Measurements from ENCODE around the gene CLCN6. TPM values are rescaled to one million over a fixed set of nuclear protein-coding genes. Genes with fewer than 3 reads are reported as not detected.
A peak's percentile ranks its signal among the peaks of the same experiment; 100 is the strongest.

The CLCN6 gene
- polyA plus RNA-seq, 3 donors = 3.8 to 37.1 (median 4.2) TPM

GRCh38 chr1:11838349-11839272 lies 32.6 kb downstream of the CLCN6 start:
- Mint-ChIP-seq H3K9me3 (no peaks in the 10 kb centered on the region), H3K27me3 (ENCODE audit: low read depth in 3 of 3) (no peaks in the 10 kb centered on the region), H3K27ac (peak overlapping the region in 4 of 7 donors; percentile 4 to 66 (median 43)), H3K4me3 (no peak overlapping the region), H3K4me1 (peaks cover 31% of the 10 kb centered on the region), H3K36me3 (peaks cover 83 to 91% of the 10 kb centered on the region in 2 donors)
- Histone ChIP-seq H3K27ac (ENCODE audit: low read depth in 1 of 2, low read length in 2 of 2) (no peak overlapping the region), H3K4me1 (ENCODE audit: control insufficient read depth in 1 of 2, insufficient read depth in 2 of 2, low read length in 2 of 2) (peaks cover 27 to 29% of the 10 kb centered on the region in 2 donors), H3K9me3 (replicated peaks in 1 of 2; ENCODE audit: control insufficient read depth in 1 of 2, insufficient read depth in 1 of 2, low read length in 2 of 2) (no peaks in the 10 kb centered on the region), H3K79me2 (ENCODE audit: insufficient read depth, low read length) (no peaks in the 10 kb centered on the region), H3K4me3 (replicated peaks in 1 of 3; ENCODE audit: low read depth in 2 of 3, low read length in 3 of 3) (no peak overlapping the region), H3K36me3 (replicated peaks in 1 of 2; ENCODE audit: control insufficient read depth in 1 of 2, insufficient read depth in 2 of 2, low read length in 2 of 2) (peaks cover 81 to 82% of the 10 kb centered on the region in 2 donors), H3K27me3 (ENCODE audit: control insufficient read depth in 2 of 2, insufficient read depth in 2 of 2, low read length in 2 of 2) (no peaks in the 10 kb centered on the region), H4K20me1 (ENCODE audit: insufficient read depth, low read length) (peaks cover 20% of the 10 kb centered on the region), H2AFZ (ENCODE audit: insufficient read depth, low read depth, low read length, poor library complexity, severe bottlenecking) (no peak overlapping the region), H3K9ac (ENCODE audit: insufficient read depth, low read length, poor library complexity, severe bottlenecking) (no peak overlapping the region), H3K4me2 (replicated peaks; ENCODE audit: extremely low read depth, low read length, poor library complexity, severe bottlenecking) (no peak overlapping the region)
- intact Hi-C loops (cut with micrococcal nuclease) = loop anchor here (1.0 to 2.0 kb wide), 3 partner anchors 54 to 69 kb away; no protein-coding TSS in a partner anchor
- WGBS (ENCODE audit: insufficient coverage) = 67% methylated on average over 34 of the region's 40 CpGs
- TF ChIP-seq, protein P1, sequence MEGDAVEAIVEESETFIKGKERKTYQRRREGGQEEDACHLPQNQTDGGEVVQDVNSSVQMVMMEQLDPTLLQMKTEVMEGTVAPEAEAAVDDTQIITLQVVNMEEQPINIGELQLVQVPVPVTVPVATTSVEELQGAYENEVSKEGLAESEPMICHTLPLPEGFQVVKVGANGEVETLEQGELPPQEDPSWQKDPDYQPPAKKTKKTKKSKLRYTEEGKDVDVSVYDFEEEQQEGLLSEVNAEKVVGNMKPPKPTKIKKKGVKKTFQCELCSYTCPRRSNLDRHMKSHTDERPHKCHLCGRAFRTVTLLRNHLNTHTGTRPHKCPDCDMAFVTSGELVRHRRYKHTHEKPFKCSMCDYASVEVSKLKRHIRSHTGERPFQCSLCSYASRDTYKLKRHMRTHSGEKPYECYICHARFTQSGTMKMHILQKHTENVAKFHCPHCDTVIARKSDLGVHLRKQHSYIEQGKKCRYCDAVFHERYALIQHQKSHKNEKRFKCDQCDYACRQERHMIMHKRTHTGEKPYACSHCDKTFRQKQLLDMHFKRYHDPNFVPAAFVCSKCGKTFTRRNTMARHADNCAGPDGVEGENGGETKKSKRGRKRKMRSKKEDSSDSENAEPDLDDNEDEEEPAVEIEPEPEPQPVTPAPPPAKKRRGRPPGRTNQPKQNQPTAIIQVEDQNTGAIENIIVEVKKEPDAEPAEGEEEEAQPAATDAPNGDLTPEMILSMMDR (IDR thresholded peaks at IDR 0.05) = peak; percentile 99
- peak; percentile 51 to 64 (median 58) for DNase-seq

DNA sequence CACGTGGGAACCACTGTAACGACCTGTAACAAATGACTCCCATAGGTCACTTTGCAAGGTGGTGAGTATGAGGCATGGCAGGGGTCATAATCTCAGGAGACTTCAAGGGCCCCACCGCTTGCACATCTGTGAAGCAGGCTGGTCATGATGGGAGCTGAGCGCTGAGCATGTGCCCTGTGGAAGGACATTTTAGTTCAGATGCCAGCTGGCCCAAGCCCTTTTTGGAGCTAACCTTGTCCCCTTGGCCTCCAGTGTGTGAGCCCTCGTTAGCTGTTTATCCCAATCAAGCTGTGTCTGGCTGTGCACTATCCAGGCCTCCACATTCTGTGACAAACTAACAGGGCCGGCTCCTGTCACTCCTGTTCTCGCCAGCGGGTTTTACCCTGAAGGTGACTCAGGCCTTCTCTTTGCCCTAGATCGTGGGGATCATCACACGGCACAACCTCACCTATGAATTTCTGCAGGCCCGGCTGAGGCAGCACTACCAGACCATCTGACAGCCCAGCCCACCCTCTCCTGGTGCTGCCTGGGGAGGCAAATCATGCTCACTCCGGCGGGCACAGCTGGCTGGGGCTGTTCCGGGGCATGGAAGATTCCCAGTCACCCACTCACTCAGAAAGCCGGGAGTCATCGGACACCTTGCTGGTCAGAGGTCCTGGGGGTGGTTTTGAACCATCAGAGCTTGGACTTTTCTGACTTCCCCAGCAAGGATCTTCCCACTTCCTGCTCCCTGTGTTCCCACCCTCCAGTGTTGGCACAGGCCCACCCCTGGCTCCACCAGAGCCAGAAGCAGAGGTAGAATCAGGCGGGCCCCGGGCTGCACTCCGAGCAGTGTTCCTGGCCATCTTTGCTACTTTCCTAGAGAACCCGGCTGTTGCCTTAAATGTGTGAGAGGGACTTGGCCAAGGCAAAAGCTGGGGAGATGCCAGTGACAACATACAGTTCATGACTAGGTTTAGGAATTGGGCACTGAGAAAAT lies 34.0 kb downstream of the CLCN6 start:
- no peaks in the 10 kb centered on the region for H3K9me3 ChIP-seq (replicated peaks in 1 of 2; ENCODE audit: control insufficient read depth in 1 of 2, insufficient read depth in 1 of 2, low read length in 2 of 2)
- Mint-ChIP-seq H3K36me3 (peaks cover 82 to 91% of the 10 kb centered on the region in 2 donors), H3K4me3 (no peak overlapping the region), H3K27ac (no peak overlapping the region), H3K9me3 (no peaks in the 10 kb centered on the region), H3K27me3 (ENCODE audit: low read depth in 3 of 3) (no peaks in the 10 kb centered on the region), H3K4me1 (peaks cover 42% of the 10 kb centered on the region)
- TF ChIP-seq, protein P1 (IDR thresholded peaks at IDR 0.05) = no peak
- 97% methylated on average over 18 of the region's 20 CpGs for WGBS (ENCODE audit: insufficient coverage)
- intact Hi-C loops (cut with micrococcal nuclease) = loop anchor here in 1 of 2 donors (1.0 to 2.0 kb wide), 2 partner anchors 53 to 67 kb away; no protein-coding TSS in a partner anchor
- no peak overlapping the region for H3K4me3 ChIP-seq (replicated peaks in 1 of 3; ENCODE audit: low read depth in 2 of 3, low read length in 3 of 3)
- no peak overlapping the region for H3K27ac ChIP-seq (ENCODE audit: low read depth in 1 of 2, low read length in 2 of 2)
- H3K9ac ChIP-seq (ENCODE audit: insufficient read depth, low read length, poor library complexity, severe bottlenecking) = no peak overlapping the region
- H2AFZ ChIP-seq (ENCODE audit: insufficient read depth, low read depth, low read length, poor library complexity, severe bottlenecking) = no peak overlapping the region
- DNase-seq = no peak
- H3K27me3 ChIP-seq (ENCODE audit: control insufficient read depth in 2 of 2, insufficient read depth in 2 of 2, low read length in 2 of 2) = no peaks in the 10 kb centered on the region
- H4K20me1 ChIP-seq (ENCODE audit: insufficient read depth, low read length) = peaks cover 27% of the 10 kb centered on the region
- no peaks in the 10 kb centered on the region for H3K79me2 ChIP-seq (ENCODE audit: insufficient read depth, low read length)
- H3K4me2 ChIP-seq (replicated peaks; ENCODE audit: extremely low read depth, low read length, poor library complexity, severe bottlenecking) = no peak overlapping the region
- H3K36me3 ChIP-seq (replicated peaks in 1 of 2; ENCODE audit: control insufficient read depth in 1 of 2, insufficient read depth in 2 of 2, low read length in 2 of 2) = peaks cover 66 to 81% of the 10 kb centered on the region in 2 donors
- peaks cover 36 to 41% of the 10 kb centered on the region in 2 donors for H3K4me1 ChIP-seq (ENCODE audit: control insufficient read depth in 1 of 2, insufficient read depth in 2 of 2, low read length in 2 of 2)

Data from CD14-positive monocyte (primary cell).